RPMI8226 (cell line): ENCODE measurements around the gene SNTG2.
"Not testable (repeated sequence)": the region's sequence is repeated elsewhere in the genome, so short reads cannot be mapped to it uniquely, and the experiment has no call there.

Source experiments
- DNase-seq: peaks from one replicate; pipeline ENCODE4 v3.0.0-alpha.2; 2015

Gene SNTG2

DNA sequence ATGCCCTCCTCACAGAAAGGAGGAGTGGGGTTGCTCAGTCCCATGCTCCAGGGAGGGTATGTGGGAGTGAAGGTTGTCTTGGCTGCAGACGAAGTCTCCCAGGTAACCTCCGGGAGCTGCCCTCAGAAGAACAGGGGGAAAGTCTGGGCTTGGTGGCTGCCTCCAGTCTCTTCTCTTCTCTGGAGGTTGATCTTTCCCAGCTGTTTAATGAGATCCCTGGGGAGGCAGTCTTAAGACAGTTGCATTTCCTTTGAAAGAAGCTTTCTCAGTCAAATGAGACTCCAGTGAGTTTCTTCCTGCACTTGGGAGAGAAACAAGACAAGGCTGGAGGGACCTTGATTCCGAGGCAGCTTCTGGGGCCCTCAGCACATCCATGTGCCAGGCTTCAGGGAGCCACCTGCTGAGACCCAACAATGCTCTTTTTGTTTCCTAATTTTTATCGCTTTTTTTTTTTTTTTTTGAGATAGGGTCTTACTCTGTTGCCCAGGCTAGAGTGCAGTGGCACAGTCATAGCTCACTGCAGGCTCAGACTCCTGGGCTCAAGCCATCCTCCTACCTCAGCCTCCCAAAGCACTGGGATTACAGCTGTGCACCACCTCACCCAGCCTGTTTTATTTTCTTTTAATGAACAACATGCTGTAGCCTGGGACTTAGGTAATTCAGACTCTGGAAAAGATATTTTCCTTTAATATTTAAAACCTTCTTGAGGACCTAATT, 390.9 kb downstream of the SNTG2 start:
- DNase-seq, result no peak

DNA sequence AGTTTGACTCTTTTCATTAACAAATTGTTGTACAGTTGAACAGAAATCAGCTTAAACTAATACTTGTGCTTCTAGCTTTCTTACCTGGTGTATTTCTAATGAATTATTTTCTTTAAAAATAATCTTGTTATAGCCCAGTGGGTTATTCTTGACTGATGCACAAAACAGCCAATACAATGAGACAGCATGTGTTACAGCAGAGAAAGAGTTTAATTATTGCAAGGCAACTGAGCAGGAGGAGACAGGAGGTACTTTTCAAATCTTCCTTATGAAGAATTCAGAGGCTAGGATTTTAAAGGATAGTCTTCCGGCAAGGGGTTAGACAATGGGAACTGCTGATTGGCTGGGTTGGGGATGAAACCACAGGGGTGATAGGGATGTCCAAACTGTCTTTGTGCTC, 398.1 kb downstream of the SNTG2 start:
- DNase-seq, result no peak

DNA sequence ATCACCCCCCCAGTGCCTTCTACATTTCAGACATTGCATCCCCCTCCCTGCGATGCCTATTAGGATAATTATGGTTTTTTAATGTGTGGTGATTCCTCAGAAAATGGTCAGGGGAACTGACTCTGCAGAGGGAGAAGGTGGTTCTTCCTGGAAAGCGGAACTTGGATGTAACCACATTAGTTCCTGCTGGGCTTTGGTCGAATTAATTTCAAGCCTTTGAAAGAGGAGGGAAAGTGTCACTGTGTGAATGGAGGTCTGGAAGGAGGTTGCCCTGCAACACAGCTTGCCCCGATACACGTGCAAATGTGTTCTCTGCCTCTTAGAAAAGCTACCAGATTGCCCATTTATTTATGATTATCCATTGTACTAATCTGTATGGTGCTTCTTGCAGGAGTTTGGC, 399.5 kb downstream of the SNTG2 start:
- no peak for DNase-seq

DNA sequence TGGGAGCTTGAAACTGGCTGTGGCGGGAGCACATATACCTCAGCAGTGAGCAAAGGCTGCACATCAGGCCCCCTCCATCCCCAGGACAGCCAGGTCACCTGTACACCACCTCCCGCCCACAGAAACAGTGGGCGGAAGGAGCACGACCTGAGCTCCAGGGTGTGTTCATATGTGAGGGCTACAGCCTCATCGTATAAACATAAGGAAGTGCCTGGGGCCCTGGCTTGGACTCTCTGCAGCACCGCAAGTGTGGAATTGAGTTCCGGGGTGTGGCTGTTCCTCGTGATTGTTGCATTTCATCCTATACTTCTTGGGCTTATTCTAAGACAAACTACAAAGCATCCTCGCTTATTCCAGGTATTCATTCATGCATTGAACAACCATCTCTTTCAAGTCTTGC, 402.5 kb downstream of the SNTG2 start:
- no peak for DNase-seq

DNA sequence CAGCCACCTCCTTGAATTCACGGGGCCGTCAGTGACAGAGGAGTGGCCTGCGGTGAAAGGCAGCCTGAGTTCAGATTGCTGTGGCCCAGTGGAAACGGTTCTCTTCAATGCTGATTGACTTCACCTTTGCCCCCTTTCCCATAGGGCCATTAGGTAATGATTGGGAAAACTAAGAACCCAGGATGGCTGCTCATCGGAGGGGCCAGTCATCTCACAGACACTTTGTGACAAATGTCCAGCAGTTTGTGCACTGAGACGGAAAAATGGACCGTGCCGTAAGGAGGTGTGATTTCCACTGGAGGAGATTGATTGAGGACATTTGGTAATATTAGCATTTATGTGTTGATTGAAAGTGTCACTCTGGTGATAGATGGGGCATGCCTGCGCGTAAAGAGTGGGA, 402.9 kb downstream of the SNTG2 start:
- DNase-seq, result no peak

DNA sequence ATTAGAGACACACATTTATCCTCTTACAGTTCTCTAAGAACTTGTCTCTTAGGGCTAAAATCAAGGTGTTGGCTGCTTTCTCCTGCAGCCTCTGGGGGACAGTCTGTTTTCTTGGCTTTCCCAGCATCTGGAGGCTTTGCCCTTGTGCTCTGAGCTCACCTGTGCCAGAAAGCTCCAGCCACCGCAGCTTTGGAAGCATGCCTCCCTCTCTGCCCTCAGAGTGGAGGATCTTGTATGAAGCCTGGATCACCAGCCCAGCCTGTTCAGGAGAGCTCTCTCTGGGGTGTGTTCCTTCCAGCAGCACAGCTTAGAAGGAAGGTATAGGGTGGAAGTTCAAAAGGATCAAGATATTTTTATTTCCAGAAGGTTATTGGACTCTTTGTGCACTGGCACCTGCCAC, 409.5 kb downstream of the SNTG2 start:
- no peak for DNase-seq

DNA sequence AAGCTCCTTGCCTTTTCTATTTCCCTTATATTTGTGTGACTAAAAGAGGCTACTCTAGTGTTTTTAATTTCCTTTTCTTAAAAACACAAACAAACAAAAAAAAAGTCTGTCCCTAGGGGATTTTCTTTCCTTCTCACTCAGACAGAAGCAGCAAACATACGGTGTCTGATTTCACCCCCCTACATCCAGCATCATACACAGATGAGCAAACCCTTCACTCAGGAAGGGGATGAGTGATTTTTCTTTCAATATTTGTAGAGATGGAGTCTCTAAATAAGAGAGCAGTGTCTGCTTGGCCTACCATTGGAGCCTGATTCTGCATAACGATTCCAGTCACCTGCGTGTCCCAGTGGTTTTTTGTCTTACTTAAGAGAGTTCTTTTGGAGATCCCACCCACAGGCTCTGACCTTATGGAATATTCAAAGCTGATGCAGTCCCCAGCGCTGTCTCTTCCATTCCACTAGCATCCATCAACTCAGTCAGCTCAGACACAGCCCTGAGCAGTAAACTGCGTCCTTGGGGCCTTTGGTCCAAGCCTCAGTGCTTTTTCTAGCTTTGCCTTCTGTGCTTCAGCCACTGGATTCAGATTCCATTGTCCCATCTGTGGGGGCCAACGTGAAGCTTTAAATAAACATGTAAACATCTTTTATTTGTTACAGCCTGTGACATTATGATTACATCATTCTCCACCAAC, 410.1 kb downstream of the SNTG2 start:
- no peak for DNase-seq

DNA sequence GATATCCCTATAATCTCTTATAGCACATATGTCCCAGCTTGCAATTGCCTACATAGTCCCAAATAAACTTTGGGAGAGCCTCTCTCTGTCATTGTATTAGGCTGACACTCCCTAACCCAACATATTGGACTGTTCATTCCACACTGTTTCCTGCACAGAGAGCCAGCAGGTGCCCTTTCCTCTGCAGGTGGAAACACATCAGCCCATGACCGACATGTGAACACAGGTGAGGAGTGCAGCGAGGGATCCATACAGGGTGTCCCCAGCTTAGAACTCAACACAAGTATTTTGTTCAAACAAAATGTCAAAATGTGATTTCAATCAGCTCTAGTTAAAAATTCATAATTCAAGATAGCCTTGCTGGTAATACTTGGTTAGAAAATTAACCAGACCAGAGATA, 412.7 kb downstream of the SNTG2 start:
- DNase-seq, result no peak

DNA sequence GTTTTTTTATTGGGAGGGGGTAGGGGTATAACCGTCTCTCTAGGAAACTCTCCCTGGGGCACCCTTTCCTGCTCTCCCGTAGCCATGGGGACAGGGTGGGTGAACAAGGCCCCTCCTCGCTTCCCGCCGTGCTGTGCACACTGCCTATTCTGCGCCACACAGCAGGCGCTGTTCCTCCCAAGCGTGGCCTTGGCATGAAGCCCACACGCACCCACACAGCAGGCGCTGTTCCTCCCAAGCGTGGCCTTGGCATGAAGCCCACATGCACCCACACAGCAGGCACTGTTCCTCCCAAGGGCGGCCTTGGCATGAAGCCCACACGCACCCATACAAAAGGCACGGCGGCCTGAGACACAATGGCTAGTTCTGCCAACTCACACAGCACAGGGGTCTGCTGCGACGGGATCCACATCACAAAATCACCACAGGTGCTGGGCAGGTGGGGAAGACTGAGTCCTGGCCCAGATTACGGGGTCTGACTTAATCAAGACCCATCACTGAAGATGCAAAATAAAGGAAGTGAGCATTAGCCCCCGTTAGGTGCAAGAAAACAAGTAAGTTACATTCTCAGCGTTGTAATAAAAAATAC, 416.0 kb downstream of the SNTG2 start:
- DNase-seq, result peak; percentile 86

DNA sequence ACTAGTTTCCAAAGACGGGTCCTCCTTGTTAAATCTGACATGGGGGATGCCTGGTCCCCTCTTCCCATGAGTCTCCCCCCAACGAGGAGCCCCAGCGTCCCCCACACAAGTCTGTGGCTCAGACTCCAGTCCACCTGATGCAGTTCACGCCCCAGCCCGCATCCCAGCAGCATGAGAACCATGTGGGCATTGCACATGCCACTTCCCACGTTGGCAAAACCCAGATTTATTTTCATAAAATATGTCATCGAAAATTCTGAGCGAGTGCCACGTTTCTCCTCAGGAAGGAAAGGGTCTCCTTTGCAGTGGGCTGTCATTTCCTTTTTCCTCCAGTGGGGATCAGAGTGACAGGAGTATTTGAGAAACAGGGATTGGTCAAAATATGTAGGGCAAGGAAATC, 417.0 kb downstream of the SNTG2 start:
- DNase-seq, result no peak

DNA sequence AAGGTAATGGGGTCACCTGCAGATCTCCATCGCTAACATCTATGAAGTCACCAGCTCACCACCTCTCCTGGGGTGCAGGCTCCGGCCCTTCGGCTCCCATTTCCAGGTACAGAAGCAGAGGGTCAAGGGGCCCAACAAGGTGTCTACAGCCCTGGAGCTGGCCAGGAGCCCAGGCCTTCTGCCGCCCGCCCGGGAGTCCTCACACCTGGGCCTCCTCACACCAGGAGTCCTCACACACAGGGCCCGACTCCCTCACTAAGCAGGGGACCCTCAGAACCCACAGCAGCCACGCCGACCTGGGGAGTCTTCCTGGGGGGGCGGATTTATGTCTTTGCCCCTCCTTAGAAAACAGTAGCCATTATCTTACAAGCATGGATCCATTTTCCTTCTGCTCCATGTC, 419.3 kb downstream of the SNTG2 start:
- DNase-seq, result no peak

DNA sequence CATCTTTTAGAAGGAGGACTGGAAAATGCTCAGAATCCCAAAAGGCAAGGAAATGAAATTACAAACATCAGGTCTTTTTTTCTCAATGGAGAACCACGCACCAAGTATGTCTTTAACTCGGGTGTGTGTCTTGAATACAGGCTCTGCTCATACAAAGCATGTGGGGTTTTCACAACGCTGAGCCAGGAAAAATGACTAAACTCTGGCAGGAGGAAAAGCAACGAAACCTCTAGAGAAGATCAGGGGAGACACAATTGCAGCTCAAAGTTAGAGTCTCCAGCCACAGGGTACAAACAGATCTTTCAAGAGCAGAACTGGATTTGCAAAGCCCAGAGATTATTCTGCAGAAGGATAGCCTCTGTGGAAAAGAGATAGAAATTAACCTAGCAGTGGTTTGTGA, 419.8 kb downstream of the SNTG2 start:
- DNase-seq, result peak; percentile 42

DNA sequence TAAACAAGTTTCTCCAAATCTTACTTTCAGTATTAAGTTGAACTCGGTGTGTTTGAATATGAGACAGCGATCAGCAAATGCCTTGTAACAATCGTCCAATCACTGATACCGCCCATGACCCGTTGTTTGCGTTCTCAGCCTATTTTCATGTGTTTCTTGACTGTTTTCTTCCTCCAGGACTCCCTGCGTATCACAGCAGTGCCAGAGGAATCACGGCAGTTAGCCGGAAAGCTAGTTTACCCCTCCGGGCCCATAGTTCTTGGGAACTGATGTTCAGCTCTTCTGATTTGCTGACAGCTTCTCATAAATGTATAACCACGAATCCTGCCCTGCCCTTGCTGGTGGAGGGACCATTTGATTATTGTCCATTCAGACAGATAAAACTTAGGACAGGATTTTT, 420.4 kb downstream of the SNTG2 start:
- peak; percentile 34 for DNase-seq

DNA sequence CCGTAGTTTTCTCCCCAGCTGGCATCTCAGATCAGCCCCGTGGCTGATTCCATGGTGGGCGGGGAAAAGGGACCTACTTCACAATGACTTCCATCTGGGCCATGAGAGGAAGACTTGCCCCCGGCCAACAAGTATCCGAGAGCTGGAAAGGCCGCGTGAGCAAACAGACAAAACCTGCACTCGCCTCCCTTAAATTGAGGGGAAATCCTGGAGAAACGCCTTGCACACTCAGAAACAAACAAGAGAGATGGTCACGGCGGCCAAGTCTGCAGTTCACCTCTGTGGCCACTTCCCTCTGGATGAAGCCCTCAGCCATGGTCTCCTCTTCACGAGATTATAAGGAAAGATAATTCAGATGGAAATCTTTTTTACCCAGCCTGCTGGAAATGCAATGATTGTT, 423.2 kb downstream of the SNTG2 start:
- peak; percentile 19 for DNase-seq

DNA sequence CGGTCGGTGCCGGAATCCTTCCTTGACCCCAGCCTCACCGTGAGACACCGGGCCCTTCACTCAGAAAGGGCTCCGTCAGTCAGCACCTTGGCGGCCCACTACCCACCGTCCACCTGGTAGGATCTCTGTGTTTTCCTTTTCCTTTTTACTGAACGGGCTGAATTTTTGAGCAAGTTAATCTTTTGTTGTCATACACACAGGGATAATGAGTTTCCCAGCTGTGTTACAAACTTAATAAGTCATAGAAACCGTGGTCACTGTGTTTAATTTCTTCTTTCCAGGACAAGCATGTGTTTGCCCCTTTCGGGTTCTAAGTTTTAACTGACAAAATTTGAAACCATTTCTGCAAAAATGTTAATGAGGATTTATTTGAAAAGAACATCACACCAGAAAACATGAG, 423.6 kb downstream of the SNTG2 start:
- no peak for DNase-seq

DNA sequence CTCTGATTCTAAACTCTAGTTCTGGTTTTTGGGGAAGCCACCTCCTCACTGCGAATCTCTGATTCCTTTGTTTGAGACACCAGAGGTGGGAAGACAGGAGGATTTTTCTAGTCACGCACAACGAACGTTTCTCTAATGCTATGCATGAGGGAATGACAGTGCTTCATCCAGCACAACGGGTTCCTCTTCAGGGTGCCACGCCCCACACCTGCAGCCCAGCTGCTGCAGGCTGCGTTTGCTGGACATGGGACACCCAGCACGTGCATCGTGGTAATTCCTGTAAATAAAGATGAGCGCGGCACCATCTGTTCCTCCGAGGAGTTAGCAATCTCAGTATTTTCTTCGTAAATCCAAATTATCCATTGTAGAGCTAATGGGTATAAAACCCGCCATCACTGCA, 425.1 kb downstream of the SNTG2 start:
- DNase-seq, result peak; percentile 68

DNA sequence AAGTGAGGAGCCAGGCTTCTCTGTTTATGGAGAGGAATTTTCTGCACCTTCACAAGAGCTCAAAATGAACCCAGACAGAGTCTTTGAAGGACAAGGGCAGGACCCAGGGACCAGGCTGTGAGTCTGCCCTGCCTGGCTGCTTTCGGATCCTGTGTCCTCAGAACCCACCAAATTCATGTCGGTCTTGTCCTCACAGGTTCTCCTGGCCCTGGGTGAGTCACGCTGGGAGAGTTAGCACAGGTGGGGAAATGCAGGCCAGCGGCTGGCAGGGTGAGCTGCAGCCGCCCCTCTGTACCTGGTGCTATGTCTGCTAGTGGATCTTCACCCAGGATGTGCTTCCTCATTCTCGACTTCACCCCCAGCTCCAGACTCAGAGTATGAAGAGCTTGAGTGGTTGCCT, 426.8 kb downstream of the SNTG2 start:
- DNase-seq, result no peak

DNA sequence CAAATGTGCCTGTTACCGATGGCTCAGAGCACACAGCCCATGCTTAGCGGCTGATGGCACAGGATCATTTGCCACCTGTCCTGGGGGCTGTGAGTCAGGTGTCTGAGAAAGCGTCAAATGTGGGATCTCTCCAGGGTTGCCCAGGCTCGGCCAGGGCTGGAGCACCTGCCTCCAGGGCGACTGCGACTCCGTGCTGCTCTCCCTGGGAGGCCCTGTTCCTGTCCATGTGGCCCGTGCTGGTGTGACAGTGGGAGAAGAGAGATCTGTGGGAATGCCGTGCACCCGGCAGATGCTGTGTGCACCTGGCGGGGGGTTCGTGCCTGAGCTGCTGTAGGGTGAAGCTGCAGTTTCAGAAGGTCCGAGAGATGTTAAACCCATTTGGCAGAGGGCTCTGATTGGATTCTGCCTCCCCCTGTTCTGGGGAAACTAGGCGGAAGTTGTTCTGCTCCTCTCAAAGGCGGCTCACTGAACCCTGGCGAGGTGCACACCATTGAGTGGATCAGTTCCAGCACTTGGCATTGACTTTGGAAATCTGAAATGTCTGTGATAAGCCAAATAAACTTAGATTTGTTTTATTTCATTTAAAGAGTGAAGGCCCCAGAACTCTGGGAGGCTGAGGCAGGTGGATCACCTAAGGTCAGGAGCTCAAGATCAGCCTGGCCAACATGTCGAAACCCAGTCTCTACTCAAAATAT, 428.0 kb downstream of the SNTG2 start:
- no peak for DNase-seq

DNA sequence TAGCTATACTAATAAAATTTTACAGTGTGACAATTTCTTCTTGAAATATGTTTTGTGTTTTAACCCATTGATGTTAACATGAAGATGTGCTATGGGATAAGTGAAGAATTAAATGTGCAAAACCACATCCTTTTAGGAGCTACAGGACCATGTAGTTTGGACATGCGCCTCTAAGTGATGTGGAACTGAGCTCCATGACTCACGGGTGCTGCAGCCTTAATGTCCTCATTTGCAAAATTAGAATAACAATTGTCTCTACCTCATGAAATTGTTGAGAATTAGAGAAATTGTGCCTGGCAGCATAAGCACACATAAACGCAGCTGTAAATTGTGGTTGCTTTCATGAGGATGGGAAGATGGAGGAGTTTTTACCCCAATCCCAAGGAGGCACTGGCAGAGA, 431.0 kb downstream of the SNTG2 start:
- no peak for DNase-seq

DNA sequence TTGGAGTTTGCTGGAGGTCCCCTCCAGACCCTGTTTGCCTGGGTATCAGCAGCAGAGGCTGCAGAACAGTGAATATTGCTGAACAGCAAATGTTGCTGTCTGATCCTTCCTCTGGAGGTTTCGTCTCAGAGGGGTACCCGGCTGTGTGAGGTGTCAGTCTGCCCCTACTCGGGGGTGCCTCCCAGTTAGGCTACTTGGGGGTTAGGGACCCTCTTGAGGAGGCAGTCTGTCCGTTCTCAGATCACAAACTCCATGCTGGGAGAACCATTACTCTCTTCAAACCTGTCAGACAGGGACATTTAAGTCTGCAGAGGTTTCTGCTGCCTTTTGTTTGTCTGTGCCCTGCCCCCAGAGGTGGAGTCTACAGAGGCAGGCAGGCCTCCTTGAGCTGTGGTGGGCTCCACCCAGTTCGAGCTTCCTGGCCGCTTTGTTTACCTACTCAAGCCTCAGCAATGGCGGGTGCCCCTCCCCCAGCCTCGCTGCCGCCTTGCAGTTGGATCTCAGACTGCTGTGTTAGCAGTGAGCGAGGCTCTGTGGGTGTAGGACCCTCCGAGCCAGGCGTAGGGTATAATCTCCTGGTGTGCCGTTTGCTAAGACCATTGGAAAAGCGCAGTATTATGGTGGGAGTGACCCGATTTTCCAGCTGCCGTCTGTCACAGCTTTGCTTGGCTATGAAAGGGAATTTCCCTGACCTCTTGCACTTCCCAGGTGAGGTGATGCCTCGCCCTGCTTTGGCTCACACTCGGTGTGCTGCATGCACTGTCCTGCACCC, 437.5 kb downstream of the SNTG2 start:
- DNase-seq, result not testable (repeated sequence)

DNA sequence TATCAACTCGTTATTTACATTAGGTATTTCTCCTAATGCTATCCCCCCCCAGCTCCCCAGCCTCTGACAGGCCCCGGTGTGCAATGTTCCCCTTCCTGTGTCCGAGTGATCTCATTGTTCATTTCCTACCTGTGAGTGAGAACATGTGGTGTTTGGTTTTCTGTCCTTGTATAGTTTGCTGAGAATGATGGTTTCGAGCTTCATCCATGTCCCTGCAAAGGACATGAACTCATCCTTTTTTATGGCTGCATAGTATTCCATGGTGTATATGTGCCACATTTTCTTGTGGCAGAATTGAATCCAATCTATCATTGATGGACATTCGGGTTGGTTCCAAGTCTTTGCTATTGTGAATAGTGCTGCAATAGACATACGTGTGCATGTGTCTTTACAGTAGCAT, 439.5 kb downstream of the SNTG2 start:
- not testable (repeated sequence) for DNase-seq

DNA sequence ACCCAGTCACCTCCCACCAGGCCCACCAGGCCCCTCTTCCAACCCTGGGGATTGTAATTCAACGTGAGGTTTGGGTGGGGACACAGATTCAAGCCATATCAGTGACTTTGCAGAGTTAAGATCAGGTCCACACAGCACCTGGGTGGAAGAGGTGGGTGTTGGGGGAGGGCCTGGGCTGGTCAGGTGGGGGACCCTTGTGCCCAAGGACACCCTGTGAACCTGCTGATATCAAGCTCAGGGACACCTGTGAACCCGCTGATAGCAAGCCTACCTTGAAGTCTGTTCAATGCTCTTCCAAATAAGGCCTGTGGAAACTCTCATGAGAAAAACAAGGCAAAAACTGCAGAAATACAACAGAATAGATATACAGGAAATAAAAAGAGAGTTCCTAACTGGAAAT, 442.7 kb downstream of the SNTG2 start:
- no peak for DNase-seq
